ENCODE results near the gene ETFB.

ETFB gene

DNA sequence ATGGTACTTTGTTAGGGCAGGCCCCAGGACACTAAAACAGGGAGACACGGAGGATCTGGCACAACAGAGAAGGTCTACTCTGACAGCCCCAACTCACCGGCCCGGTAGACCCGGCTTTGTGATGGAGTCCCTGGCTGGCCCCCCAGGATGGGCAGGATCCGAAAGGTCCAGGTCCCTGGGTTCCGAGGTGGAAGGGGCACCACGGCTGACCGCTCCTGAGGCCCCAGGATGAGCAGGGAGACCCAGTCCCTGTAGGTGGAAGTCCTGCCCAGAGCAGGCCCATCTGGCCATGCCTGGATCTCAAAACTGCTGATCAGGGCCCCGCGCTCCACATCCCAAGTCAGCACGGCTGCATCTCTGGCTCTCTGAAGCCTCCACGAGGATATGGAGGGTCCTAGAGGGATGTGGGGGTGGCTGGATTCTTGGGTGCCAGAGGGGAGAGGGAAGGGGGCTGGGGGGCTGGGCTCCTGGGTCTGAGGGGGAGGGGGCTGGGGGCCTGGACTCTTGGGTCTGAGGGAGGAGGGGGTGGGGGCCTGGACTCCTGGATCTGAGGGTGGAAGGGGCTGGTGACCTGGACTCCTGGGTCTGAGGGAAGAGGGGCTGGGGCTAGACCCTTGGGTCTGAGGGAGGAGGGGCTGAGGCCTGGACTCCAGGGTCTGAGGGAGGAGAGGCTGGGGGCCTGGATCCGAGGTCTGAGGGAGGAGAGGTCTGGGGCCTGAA lies 28.9 kb downstream of the ETFB start:
- no peak overlapping the region for H3K4me3 ChIP-seq (ENCODE audit: control insufficient read depth, low read depth, low read length)
- no peak for DNase-seq (ENCODE audit: low read depth)
- TF ChIP-seq, protein P1, sequence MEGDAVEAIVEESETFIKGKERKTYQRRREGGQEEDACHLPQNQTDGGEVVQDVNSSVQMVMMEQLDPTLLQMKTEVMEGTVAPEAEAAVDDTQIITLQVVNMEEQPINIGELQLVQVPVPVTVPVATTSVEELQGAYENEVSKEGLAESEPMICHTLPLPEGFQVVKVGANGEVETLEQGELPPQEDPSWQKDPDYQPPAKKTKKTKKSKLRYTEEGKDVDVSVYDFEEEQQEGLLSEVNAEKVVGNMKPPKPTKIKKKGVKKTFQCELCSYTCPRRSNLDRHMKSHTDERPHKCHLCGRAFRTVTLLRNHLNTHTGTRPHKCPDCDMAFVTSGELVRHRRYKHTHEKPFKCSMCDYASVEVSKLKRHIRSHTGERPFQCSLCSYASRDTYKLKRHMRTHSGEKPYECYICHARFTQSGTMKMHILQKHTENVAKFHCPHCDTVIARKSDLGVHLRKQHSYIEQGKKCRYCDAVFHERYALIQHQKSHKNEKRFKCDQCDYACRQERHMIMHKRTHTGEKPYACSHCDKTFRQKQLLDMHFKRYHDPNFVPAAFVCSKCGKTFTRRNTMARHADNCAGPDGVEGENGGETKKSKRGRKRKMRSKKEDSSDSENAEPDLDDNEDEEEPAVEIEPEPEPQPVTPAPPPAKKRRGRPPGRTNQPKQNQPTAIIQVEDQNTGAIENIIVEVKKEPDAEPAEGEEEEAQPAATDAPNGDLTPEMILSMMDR (conservative IDR thresholded peaks at IDR 0.05; ENCODE audit: control insufficient read depth, insufficient read depth, low read depth, low read length): no peak

DNA sequence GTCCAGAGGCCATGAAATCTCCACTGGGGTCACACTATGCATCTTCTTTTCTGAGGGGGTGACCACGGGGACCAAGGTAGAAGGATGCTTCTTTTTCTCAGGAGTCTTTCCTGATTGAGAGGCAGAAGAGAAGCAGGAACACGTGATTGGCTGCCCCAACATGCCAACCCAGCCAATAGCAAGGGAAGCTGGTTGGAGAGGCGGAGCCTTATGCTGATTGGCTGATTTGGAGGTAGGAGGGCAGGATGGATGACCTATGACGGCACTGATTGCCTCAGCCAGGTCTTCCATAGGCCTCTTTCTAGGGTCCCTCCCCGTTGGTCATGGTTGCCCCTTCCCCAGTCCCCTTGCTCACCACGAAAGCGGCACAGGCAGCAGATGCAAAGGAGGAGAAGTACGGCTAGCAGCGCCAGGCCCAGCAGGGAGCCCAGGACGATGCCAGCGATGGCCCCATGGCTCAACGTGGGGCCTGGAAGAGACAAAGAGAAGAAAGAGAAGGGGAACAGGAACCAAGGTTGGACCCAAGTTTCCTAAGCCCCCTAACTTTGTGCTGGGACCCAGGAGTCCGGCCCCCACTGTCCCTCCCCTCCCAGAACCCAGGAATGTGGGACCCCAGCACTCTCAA lies 32.2 kb downstream of the ETFB start:
- H3K4me3 ChIP-seq (ENCODE audit: control insufficient read depth, low read depth, low read length): no peak overlapping the region
- no peak for DNase-seq (ENCODE audit: low read depth)
- TF ChIP-seq, protein P1 (conservative IDR thresholded peaks at IDR 0.05; ENCODE audit: control insufficient read depth, insufficient read depth, low read depth, low read length): no peak

DNA sequence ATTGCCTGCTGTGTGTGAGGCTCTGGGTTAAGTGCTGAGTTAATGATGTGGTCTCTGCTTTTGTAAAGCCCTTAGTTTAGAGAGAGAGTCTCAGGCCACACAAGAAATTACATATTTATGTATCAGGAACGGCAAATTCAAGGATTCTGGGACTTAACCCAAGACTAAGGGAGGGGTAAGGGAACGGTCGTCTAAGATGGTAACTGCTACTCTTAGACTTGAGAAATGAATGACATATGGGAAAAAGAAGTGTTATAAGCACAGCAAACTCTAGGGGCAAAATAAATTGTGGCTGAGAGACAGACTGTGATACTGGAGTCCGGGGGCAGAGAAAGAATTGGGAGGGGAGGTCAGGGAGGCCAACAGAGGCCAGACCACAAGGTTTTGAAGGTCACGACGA lies 34.5 kb downstream of the ETFB start:
- no peak for DNase-seq (ENCODE audit: low read depth)
- no peak overlapping the region for H3K4me3 ChIP-seq (ENCODE audit: control insufficient read depth, low read depth, low read length)
- TF ChIP-seq, protein P1 (conservative IDR thresholded peaks at IDR 0.05; ENCODE audit: control insufficient read depth, insufficient read depth, low read depth, low read length): no peak

DNA sequence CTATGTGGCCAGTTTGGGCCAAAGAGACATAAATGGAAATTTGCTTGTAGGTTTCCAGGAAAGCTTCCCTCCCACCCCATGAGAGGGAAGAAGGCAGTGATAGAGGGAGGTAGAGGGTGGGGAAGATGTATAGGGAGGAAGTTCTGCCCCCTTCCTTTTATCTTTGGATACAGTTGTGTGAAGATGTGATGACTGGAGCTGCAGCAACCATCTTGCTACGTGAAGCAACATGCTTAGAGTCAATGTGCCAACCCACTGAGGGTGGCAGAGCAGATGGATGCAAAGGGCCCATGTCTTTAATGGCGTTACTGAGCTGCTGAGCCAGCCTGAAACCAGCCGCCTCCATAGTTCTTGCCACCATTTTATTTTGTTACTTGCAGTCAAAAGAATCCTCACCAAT lies 35.0 kb downstream of the ETFB start:
- DNase-seq (ENCODE audit: low read depth): no peak
- TF ChIP-seq, protein P1 (conservative IDR thresholded peaks at IDR 0.05; ENCODE audit: control insufficient read depth, insufficient read depth, low read depth, low read length): no peak
- H3K4me3 ChIP-seq (ENCODE audit: control insufficient read depth, low read depth, low read length): no peak overlapping the region

DNA sequence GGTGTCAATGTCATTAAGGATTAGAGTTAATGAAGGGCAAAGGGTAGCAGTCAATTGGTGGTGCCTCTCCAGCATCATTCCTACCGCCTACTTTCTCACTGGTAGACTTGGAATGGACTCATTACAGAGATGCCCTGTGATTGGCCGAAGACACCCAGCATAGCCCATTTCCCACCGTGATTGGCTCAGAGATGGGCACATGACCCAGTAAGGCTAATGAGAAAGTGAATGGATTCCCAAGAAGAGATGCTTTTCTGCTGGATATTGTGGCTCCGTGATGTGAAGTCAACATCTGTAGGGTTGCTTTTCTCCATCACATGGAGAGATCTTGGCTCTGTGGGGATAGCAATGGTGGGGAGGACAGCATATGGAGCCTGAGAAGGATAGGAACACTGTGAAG lies 35.8 kb downstream of the ETFB start:
- DNase-seq (ENCODE audit: low read depth): no peak
- H3K4me3 ChIP-seq (ENCODE audit: control insufficient read depth, low read depth, low read length): no peak overlapping the region
- TF ChIP-seq, protein P1 (conservative IDR thresholded peaks at IDR 0.05; ENCODE audit: control insufficient read depth, insufficient read depth, low read depth, low read length): no peak

DNA sequence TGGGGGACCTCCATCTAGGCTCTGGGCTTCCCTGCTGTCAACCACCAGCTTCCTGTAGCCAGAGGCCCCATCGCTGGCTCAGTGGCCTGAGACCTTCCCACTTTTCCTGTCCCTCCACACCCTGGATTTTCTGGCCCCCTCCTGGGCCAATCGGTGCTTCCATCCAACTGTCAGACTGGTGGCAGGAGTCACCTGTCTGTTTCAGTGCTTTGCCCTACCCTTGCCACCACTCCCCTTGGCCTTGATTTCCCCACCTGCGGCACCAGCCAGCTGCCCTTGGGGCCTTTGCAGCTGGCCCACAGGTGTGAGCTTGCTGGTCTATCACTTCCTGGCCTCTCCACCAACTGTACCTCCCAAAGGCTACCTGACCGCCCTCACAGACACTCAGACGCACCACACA lies 36.8 kb downstream of the ETFB start:
- TF ChIP-seq, protein P1 (conservative IDR thresholded peaks at IDR 0.05; ENCODE audit: control insufficient read depth, insufficient read depth, low read depth, low read length): no peak
- no peak for DNase-seq (ENCODE audit: low read depth)
- H3K4me3 ChIP-seq (ENCODE audit: control insufficient read depth, low read depth, low read length): no peak overlapping the region
